SIG-M5 treated with dmso at 0.1 percent for 504 hours (cell line): Measurements from ENCODE around the gene TRPM2.

Experiments
- DNase-seq: peaks from one replicate; lab custom pipeline; 2025; ENCODE audit not compliant: unreplicated experiment; lab: John Stamatoyannopoulos, UW

Gene TRPM2

GRCh38 chr21:44439211-44439600 is 85.8 kb downstream of the TRPM2 start:
- DNase-seq = no peak

GRCh38 chr21:44440241-44441040 is 87.0 kb downstream of the TRPM2 start:
- no peak for DNase-seq

- DNase-seq = no peak
Observed at GRCh38 chr21:44441041-44441400, 87.6 kb downstream of the TRPM2 start.

- no peak for DNase-seq
Observed at GRCh38 chr21:44441581-44442265, 88.3 kb downstream of the TRPM2 start.

GRCh38 chr21:44442266-44443125 is 89.1 kb downstream of the TRPM2 start:
- DNase-seq = no peak

- no peak for DNase-seq
Observed at GRCh38 chr21:44443291-44443890, 90.0 kb downstream of the TRPM2 start.

- no peak for DNase-seq
Observed at GRCh38 chr21:44443891-44444285, 90.5 kb downstream of the TRPM2 start.

GRCh38 chr21:44444286-44444931 is 91.0 kb downstream of the TRPM2 start:
- DNase-seq = no peak

GRCh38 chr21:44445145-44445812 is 91.9 kb downstream of the TRPM2 start:
- no peak for DNase-seq

GRCh38 chr21:44448651-44449131 is 95.3 kb downstream of the TRPM2 start:
- DNase-seq = no peak

GRCh38 chr21:44449473-44450363 is 96.3 kb downstream of the TRPM2 start:
- DNase-seq = no peak

GRCh38 chr21:44450402-44450801 is 97.0 kb downstream of the TRPM2 start:
- DNase-seq = no peak

- DNase-seq = no peak
Observed at GRCh38 chr21:44450999-44451398, 97.6 kb downstream of the TRPM2 start.

GRCh38 chr21:44453120-44453519 is 99.7 kb downstream of the TRPM2 start:
- no peak for DNase-seq

GRCh38 chr21:44454058-44454457 is 100.6 kb downstream of the TRPM2 start:
- no peak for DNase-seq

- peak; percentile 81 for DNase-seq
Observed at GRCh38 chr21:44454747-44455523, 101.5 kb downstream of the TRPM2 start, which contains the start of gene LRRC3. Gene LRRC3 (plus strand): TSS chr21:44455510. CDS start chr21:44456645, 1,135 bp downstream.

GRCh38 chr21:44455524-44456213 is 102.2 kb downstream of the TRPM2 start:
- peak; percentile 42 for DNase-seq
